ENCODE results near the gene PDZD2.

PDZD2 gene

DNA sequence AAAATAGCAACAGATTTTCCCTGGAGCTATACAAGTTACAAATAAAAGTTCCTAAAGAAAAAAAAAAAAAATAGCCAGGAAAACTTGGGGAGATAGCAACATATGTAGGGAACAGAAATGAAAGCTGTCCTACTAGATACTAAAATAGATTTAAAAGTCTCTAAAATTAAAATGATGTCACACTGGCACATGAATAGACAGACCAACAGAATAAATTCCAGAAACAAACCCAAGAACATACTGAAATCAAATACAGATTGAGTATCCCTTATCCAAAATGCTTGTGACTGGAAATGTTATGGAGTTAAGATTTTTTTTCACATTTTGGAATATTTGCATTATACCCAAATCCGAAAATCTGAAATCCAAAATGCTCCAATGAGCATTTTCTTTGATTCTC is 511.4 kb downstream of the PDZD2 start:
- DNase-seq = no peak

DNA sequence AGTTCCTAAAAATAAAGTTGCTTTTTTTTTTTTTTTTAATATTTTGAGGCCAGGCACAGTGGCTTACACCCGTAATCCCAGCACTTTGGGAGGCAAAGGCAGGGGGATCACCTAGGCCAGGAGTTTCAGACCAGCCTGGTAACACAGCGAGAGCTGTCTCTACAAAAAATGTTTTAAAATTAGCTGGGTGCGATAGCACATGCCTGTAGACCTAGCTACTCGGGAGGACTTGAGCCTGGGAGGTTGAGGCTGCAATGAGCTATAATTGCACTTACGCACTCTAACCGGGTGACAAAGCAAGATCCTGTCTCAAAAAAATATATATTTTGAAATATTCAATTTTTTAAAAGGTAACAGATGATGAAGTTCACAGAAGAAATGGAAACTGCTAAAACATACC is 512.3 kb downstream of the PDZD2 start:
- DNase-seq = no peak

DNA sequence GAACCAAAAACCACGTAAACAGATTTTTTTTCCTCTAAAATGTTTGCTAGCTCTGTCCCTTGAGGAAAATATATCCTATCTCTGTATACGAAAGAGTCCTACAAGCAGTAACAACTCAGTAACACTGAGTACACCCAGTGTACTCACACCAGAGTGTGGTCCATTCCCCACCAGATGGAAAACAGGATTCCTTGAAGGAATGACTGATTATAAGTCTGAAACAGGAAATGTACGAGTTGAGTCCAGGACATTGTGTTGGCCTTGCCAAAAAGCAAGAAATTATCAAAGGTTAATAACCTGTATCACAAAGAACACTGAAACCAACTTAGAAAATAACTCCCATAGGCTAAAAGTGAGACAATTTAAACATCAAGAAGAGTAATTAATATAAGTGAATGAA is 514.8 kb downstream of the PDZD2 start:
- no peak for DNase-seq

DNA sequence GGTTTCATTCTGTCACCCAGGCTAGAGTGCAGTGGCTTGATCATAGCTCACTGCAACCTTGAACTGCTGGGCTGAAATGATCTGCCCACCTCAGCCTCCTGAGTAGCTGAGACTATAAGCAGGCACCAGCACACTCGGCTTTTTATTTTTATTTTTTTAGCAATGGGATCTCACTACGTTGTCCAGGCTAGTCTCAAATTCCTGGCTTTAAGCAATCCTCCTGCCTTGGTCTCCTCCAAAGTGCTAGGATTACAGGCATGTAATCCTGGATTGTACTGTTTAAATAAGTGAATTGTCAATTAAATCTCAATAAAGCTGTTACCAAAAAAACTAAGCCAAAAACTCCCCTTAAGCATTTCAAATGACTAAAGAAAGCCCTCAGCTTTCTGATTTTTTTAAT is 516.3 kb downstream of the PDZD2 start:
- no peak for DNase-seq

DNA sequence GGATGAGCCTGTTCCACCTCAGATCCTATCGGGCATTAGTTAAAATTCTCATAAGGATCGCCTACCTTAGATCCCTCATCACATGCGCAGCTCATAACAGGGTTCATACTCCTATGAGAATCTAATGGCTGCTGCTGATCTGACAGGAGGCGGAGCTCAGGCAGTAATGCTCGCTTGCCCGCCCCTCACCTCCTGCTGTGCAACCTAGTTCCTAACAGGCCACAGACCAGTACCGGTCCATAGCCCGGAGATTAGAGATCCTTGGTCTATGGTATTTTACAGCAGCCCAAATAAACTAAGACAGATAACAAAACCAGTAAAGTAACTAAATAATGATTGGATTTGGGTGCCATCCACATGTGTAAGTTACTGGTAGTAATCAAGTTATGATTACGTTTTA is 517.7 kb downstream of the PDZD2 start:
- no peak for DNase-seq

DNA sequence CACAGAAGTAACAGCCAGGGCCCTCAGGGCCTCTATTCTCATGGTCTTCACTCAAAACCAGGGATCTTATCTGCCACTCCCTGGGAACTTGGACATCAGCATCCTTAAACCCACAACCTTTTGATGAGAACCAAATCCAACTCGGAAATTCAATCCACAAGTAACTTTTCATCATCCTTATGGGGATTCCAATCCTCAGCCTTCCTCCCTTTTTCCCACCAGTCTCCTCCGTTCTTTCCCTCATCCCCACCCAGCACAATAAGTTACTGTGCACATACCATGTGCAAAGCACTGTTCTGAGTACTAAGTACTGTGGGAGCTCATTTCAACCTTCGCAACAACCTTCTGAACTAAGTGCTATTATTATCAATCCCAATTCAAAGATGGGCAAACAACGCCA is 518.1 kb downstream of the PDZD2 start:
- no peak for DNase-seq

DNA sequence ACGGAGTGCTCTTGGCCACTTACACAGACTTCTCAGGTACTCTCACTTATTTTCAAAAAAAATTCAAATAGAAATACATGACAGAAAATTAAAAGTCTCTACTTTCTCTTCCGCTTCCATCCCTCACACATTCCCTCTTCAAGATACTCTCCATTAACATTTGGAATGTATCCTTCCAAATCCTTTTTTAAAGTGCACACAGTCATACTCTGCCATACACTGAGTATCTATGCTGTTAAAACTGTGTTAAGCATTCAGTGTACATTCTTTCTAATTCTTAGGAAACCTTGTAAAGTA is 519.7 kb downstream of the PDZD2 start:
- no peak for DNase-seq

DNA sequence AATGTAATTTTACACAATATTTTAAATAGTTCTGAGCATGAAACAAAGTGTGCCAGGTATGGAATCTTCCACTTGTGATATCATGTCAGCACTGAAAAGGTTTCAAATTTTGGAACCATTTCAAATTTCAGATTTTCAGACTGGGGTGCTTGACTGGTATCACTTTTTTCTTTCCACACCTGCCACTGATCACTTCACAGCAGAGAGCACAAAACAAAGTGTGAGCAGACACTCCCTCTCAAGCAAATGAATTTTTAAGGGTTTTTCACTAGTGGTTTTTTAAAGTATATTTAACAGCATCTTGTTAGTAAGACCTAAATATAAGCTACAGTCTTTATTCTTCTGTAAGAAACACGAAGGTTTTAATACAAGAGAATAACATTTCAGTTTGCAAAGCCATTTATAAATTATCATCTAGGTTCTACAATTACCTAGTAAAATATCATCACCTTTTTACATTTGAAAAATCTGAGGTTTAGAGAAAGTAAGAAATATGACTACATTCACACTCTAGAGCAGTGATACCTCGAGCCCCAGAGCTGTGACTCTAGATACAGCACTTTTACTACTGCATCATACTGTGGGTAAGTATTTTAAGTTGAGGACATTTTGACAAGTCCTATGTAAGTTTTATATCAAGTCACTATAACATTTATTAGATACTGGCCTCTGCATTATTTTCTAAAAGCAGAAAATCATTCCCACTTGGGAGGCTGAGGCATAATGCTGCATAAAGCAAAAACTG is 520.6 kb downstream of the PDZD2 start:
- no peak for DNase-seq

DNA sequence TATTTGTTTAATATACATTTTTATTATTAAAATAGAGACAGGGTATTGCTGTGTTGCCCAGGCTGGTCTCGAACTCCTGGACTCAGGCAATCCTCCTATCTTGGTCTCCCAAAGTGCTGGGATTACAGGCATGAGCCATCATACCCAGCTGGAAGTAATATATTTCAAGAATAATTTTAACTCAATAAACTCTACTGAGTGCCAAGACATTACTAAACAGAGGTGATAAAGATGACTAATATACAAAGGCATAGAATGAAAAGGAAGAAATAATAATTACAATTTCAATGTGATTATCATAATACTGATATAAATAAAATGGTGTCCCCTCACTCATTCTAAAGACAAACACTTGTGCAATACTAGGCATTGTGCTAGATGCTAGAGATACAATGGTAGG is 521.3 kb downstream of the PDZD2 start:
- DNase-seq = no peak

Data from fibroblast of skin of scalp (primary cell).